CD4-positive, alpha-beta T cell treated with Interleukin-4 for 4 hours (primary cell): ENCODE measurements around the gene C2CD2L.
"Not testable (repeated sequence)": the region's sequence is repeated elsewhere in the genome, so short reads cannot be mapped to it uniquely, and the experiment has no call there.

Experiments
- DNase-seq: peaks from one replicate; pipeline ENCODE4 v3.0.0-alpha.2; 2020

C2CD2L gene

GRCh38 chr11:119106564-119107537, at the start of gene C2CD2L:
C2CD2L (plus strand) TSS chr11:119107344; CDS start chr11:119107742, 398 bp downstream.
- DNase-seq, result peak; percentile 89

DNA sequence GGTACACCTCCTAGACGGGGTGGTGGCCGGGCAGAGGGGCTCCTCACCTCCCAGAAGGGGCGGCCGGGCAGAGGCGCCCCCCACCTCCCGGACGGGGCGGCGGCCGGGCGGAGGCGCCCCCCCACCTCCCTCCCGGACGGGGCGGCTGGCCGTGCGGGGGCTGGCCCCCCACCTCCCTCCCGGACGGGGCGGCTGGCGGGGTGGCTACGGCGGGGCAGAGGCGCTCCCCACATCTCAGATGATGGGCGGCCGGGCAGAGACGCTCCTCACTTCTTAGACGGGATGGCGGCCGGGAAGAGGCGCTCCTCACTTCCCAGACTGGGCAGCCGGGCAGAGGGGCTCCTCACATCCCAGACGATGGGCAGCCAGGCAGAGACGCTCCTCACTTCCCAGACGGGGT, 48.0 kb upstream of the C2CD2L start:
- not testable (repeated sequence) for DNase-seq

GRCh38 chr11:119061256-119061655, 45.9 kb upstream of the C2CD2L start:
- no peak for DNase-seq

DNA sequence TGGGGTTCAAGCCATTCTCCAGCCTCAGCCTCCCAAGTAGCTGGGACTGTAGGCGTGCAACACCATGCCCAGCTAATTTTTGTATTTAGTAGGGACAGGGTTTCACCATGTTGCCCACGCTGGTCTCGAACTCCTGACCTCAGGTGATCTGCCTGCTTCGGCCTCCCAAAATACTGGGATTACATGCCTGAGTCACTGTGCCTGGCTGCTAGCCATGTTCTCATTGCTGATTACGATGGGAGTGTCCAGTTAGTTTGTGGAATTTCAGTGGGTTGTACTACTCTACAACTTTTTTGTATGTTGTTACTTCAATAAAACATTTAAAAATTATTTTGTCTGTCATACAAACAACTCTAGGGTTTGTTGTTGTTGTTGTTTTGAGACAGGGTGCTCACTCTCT, 44.4 kb upstream of the C2CD2L start:
- DNase-seq, result no peak

DNA sequence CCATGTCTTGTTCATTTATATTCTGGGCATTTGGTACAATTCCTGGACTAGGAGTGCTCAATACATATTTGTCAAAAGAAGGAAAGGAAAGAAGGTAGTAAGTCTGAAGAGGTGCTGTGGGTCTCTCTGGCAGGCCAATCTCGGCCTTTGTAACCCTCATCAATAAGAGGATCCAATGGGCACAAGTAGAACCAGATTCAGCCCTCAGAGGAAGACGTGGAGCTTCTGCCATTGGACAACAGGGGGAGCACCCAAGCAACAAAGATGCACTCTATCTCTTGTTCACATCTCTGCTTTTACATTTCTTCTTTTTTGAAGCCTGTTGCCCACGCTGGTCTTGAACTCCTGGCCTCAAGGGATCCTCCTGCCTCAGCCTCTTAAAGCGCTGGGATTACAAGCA, 41.8 kb upstream of the C2CD2L start:
- peak; percentile 56 for DNase-seq

DNA sequence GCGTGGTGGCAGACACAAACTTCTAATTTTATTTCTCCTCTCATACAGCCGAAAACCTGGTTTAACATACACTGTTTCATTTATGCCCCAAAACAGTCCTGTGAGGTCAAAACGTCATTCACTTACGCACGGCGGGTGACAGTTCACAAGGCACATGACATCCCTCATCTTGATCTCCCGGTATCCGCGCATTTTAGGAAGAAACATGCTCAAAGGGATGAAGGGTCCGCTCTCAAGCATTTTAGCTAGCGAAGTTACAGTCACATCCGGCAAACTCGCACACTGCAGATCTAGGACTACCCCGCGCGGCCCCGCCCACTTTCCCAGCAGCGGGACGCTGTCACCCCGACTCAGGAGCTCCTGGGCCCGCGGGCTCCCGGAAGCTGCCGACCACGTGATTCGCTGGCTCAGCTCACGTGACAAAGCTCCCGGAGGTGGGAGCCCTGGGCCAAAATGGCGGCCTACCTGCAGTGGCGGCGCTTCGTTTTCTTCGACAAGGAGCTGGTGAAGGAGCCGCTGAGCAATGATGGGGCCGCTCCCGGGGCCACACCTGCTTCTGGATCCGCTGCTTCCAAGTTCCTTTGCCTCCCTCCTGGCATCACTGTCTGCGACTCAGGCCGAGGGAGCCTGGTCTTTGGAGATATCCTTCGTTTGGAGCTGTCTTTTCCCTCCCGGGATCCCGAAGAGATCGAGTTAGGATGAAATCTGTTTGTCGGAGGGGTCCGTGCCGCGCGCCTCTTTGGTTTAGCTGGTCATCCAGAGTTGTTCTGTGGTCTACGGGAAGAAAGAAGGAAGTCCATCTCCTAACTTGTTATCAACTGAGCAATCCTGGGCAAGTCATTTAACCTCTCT, 39.5 kb upstream of the C2CD2L start, which contains the start of gene VPS11:
Gene VPS11, plus strand, starts transcription at position 448 of the 852 bp plus-strand sequence. Its CDS starts 6 bp downstream, at position 454.
- peak; percentile 96 for DNase-seq

GRCh38 chr11:119077839-119078238, 29.3 kb upstream of the C2CD2L start:
- no peak for DNase-seq

GRCh38 chr11:119078675-119079420, 28.3 kb upstream of the C2CD2L start:
- DNase-seq, result no peak

GRCh38 chr11:119081682-119082260, 25.4 kb upstream of the C2CD2L start:
- DNase-seq, result no peak

DNA sequence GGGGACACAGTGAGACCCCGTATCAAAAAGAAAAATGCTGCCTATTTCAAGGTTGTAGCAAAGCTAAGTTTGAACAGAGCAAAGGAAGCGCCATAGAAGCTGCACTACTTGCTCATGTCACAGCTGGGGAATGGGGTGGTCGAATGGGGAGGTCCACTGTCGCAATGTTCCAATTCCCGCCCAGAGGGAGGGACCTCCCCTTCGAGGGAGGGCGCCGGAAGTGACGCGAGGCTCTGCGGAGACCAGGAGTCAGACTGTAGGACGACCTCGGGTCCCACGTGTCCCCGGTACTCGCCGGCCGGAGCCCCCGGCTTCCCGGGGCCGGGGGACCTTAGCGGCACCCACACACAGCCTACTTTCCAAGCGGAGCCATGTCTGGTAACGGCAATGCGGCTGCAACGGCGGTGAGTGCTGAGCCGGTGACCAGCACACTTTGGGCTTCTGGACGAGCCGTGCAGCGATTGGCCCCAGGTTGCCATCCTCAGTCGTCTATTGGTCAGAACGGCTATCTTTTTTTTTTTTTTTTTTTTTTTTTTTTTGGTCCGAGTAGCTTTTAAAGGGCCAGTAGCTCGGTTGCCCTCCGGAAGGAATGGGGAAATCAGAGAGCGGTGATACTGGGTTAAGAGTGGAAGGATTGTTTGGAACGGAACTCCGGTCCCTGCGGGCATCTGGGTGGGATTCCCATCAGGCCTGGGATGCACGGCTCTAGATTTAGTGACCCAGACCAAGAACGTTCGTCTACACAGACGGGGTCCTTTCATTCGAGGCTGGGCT, 22.3 kb upstream of the C2CD2L start, which contains the start of gene HMBS:
Gene HMBS, plus strand, starts transcription at position 219 of the 774 bp plus-strand sequence. Its CDS starts 153 bp downstream, at position 372.
- DNase-seq, result peak; percentile 91

DNA sequence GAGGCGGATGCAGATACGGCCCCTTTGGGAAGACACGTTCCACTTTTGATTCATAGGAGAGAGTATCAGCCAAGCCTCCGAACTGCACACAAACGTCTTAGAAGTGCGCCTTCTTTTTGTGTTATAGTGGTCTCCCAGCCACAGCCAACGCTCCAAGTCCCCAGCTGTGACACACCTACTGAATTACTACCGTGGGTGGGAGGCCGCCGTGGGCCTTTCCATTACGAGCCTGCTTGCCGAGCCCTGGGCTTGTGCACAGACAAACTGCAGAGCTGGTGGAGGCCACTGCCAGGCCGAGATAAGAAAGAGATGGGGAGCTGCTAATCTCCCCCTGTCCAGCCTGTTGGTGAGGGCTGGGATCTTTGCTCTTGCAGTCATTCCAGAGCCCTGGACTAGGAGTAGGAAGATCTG, 21.7 kb upstream of the C2CD2L start:
- DNase-seq, result no peak

GRCh38 chr11:119087123-119087522, 20.0 kb upstream of the C2CD2L start:
- no peak for DNase-seq

DNA sequence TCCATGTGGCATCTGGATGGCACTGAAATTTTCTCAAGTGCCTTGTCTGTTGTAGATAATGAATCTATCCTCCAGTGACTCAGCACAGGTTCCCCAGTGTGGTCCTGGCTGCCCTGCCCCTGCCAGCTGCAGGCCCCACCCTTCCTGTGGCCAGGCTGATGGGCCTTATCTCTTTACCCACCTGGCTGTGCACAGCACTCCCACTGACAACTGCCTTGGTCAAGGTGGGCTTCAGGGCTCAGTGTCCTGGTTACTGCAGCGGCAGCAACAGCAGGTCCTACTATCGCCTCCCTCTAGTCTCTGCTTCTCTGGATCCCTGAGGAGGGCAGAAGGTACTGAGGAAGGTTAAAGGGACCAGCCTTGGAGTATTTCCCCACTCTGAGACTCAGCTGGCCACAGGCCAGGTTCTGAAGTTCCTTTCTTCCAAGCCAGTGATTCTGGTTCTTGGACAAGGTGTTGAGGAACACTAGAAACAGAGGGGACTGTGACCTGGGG, 19.4 kb upstream of the C2CD2L start:
- DNase-seq, result no peak

- DNase-seq, result no peak
Observed at GRCh38 chr11:119088406-119088805, 18.7 kb upstream of the C2CD2L start.

- DNase-seq, result no peak
Observed at GRCh38 chr11:119089319-119089718, 17.8 kb upstream of the C2CD2L start.

DNA sequence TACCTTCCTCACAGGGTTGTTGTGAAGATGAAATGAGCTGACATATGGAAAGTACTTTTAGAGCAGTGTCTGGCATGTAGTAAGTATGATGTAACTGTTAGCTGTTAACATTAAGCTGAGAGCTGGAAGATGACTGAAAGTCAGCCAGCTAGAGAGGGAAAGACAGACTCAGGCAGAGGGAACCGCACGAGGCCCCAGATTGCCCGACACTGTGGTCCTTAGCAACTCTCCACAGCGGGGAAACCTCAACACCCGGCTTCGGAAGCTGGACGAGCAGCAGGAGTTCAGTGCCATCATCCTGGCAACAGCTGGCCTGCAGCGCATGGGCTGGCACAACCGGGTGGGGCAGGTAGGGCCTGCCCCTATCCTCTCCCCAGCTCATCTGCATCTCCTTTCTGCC, 16.0 kb upstream of the C2CD2L start:
- DNase-seq, result no peak

DNA sequence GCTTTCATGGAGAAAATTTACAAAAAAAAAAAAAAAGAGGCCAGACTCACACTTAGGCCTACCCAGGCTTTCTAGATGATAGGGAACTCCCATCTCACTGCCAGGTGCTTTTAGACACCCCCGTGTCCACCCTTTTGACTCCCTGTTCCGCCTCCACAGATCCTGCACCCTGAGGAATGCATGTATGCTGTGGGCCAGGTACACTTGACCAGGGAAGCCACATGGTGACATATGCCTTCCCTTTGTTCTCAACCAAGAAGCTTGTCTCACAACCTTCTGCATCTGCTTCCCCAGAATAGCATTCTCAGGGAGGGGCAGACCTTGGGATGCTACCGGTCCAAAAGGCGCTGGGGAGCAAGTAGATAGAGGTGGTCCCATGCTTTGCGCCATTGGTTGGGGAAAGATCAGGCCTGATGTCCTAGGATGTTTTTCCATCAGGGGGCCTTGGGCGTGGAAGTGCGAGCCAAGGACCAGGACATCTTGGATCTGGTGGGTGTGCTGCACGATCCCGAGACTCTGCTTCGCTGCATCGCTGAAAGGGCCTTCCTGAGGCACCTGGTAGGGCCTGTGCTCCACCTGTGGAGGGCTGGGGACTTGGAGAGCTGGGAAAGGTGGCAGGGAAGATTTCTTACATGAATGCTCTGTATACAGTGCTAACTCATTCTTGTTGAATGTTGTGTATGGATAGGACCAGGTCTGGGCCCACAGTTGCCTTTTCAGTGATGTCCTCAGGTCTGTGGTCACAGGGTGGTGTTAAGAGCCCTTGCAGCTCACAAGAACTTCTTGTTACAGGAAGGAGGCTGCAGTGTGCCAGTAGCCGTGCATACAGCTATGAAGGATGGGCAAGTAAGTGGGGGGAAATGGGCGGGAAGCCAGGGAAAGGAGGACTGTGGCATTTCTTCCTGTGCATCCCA, 14.9 kb upstream of the C2CD2L start:
- no peak for DNase-seq

- no peak for DNase-seq
Observed at GRCh38 chr11:119092880-119093842, 14.0 kb upstream of the C2CD2L start.
